HG03558 (cell line): ENCODE data around the gene AIFM1.

Experiments used
- ATAC-seq: cut with Tn5 transposase; IDR thresholded peaks from one replicate; pipeline ENCODE4 v1.9.1; 2021; ENCODE audit warnings: moderate number of reproducible peaks; ENCODE audit not compliant: unreplicated experiment; ENCODE audit errors: extremely low read depth

Gene AIFM1

DNA sequence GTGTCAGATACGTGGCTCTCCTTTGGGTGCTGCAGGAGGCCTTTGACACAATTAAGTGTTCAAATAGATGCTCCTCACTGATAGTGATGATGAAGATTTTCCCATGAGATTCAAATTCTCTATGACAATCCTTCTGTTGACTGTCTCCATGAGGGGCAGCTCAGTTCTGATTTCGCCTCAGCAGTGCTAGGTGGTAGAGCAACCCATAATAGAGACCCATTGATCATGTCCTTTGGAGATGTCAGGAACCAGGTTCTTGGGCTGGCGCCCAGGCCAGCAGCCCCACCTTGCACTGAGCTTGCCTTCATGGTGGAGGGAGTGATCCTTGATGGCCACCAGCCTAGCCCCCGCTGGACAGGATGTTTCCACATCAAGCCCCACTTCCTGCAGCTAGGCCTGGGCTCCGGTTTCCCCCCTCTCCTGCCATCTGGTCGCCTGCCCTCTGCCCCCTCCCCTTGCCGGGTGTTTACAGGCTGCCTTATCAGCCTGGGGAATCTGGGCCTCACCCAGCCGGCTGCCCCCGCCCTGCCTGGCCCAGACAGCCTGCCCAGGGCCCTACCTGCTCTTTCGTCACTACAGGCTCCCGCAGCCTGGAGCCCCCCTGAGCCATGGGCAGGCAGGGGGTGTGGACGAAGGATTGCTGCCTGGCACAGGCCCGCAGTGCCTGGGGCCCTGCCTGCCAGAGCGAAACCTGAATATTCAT is 68.0 kb downstream of the AIFM1 start:
- no peak for ATAC-seq

DNA sequence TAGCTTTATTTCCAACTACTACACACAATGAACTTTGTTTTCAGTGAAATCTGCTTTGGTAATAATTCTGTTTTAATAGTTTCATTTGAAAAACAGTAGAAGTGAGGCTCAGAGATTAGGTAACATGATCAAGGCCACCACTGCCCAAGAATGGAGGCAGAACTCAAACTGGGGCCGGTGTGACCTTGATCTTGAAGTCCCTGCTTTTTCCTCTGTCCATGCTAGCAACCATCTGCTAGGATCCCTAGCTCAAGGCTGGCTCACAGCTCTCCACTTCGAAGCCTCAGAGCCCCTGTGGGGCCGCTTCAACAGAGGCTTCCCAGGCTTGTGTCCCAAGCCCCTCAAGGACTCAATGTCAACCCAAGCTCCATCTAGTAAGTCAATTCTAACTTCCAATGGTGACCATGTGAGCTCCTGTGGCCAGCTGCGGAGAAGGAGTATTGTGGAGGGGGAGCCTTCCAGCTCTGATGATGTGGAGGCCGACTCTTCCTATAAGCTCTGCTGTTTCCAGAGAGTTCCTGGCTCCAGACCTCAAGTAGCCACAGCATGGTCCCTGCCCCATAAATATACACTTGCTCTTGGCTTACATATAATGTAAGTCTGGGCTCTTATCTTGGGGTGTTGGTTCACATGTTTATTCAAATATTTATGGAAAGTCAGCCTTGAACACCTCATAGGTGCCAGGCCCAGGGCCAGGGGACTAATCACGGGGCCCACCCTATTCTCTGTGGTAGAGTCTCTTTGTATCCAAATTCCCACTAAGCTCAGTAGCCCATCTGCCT is 70.2 kb downstream of the AIFM1 start:
- no peak for ATAC-seq

DNA sequence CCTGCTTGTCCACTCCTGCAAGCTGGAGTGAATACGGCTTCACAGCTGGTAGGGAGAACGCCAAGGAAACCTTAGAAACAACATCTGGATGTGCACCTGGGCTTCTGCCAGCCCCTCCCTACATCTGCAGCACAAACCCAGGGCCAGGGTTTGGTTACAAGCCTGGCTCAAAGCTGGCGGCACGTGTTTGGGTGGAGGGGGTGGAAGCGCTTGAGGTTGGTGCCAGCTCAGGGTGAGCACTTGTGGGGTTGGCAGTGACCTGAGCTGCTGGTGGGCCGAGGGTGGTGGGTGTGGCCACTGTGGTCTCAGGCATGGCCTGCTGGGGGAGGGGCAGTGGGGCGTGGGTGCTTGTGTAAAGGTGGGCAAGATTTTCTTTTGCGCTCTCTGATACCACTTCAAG is 70.9 kb downstream of the AIFM1 start:
- ATAC-seq, result no peak

DNA sequence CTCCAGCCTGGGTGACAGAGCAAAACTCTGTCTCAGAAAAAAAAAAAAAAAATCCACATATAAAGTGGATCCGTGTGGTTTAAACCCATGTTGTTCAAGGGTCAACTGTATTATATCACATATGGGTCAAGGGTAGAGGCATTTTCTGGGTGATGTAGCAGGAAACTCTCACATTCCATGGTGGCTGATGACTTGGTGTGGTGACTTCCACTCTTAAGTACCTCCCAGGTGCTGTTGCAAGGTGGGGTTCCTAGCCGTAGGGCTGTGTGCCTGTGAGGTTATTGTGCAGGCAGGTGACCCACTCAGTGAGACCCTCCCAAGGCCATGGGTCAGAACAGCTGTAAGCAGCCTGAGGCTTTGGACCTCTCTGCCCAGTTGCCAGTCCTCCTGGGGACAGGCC is 72.4 kb downstream of the AIFM1 start:
- ATAC-seq, result no peak

DNA sequence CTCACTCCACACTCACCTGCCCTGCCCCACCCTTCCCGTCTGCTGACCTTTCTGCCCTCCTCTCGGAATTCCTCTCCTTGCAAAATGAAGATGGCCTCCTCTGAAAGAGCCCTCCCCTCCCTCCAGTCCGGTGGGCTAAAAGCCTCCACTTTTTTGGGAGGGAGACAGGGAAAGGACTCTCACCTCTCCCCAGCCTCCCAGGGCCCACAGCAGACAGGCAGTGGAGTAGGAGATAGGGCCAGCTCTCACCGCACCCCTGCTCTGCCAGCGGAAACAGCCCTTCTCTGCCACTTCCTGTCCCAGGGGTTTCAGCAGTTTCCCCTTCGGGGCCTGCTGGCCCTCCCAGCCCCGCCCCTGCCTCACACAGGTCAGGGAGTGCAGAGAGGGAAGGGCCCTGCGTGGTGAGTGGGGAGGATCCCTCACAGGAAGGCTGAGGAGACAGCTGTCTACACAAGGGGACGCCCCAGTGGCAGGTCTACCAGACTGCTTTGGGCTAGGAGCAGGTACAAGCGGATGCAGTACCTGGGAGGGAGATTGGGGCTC is 73.6 kb downstream of the AIFM1 start:
- peak; percentile 98 for ATAC-seq

DNA sequence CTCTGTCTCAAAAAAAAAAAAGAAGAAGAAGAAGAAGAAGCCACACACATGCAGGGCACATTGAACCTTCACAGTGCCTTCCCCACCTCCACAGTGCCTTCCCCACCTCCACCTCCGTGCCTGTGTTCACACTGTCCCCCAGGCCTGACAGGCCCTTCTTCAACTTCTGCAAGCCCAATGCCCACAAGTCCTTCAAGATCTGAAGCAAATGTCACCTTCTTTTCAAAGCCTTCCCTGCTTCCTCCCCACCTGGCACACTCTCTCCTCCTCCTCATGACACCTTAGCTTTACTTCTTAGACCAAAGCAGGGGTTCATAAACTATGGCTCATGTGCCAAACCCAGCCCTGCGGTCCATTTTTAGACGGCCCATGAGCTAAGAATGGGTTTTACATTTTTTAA is 75.3 kb downstream of the AIFM1 start:
- ATAC-seq, result no peak

DNA sequence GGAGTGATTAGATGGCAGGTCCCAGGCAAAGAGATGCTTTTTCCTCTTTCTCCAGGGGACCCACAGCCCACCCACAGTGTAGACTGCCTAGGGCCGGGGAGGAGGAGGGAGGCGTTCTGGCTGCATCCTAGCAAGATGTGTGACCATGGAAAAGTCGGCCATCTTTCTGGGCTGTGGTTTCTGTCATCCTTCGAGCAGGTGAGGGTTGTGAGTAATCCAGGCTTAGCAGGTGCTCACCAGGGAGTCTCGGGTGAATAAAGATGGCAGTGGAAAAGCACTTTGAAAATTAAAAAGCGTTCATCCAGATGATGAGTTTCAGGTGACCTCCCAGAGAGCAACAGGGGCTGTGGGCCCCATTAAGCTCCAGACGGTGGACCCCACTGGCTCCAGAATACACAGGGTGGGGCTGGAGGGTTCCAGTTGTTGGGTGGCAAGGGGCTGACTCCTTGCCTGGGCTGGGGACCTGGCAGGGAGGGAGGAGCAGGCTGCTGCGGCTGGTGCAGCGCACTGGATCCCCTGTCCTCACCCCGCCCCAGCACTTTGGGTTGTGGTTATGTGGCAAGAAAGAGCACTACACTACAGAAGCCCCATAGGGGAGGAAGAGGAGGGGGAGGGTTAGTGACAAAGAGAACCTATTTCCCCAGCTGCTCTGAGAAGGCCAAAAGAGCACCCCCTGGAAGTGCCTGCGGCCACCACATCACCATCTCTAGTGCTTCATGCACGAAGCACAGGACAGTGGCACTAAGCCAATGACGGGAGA is 79.0 kb downstream of the AIFM1 start:
- peak; percentile 31 for ATAC-seq

DNA sequence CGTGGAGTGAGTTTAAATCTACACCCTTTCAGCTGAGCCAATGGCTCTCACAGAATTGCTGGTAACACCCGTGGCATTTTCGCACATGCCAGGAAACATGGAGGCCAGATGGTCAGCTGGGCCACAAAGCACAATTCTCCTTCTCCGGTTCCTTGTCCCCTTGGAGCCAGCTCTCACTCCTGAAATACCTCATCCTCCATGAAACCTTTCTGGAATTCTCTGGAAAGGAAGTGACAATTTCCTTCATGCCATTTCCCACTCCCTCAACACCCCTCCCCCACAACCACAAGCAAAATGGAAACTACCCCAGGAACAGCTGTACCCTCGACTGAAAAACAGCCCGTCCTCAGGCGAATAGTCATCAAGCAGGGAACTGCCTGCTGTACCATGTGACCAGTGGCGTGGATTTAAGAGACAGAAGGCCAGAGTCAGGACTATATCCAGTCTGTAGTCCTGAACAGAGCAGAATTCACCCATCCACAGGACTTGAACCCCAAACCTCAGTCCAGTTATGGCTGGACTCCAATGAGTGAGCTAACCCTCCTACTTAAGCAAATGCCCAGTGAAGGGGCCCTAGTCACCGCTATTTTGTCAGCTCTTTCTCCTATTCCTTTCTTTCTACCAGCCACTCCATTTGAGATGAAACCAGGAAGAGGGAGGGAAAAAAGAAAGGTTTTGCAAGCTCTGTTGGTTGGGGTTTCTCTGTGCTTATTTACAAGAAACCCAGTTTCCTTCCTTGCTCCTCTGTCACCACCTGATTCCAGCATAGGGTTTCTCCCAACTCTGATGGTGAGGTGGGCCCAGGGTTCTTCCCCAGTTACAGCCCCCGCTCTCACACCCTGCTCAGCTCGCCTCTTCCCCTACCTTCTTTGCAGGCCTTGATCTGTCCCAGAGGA is 79.8 kb downstream of the AIFM1 start:
- ATAC-seq, result no peak

DNA sequence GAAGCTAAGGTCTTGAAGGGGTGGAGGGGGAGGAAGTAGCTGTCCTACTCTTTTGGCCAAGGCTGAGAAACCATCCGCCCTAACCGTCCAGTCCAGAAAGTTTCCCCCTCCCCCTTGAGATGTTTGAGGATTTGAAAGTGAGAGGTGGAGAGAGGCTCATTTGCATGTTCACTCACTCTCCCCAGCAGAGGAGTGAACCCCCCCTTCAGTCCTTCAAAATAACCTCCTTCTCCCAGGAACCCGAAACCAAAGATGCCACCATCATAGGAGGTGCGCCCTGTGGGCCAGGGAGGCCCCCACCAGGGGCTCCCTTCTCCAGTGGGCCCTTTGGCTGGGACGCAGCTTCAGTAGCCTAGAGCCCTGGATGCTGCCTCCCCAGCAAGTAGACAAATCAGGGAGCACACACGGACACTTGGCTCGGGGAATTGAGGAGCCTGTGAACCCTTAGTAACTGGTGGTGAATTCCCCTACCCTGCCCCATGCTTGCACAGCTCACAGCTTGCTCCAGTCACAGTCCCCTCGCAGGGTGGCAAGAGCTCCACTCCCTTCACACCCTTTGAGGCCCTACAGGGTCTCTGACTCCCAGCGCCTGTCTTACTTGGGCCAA is 80.9 kb downstream of the AIFM1 start:
- no peak for ATAC-seq

DNA sequence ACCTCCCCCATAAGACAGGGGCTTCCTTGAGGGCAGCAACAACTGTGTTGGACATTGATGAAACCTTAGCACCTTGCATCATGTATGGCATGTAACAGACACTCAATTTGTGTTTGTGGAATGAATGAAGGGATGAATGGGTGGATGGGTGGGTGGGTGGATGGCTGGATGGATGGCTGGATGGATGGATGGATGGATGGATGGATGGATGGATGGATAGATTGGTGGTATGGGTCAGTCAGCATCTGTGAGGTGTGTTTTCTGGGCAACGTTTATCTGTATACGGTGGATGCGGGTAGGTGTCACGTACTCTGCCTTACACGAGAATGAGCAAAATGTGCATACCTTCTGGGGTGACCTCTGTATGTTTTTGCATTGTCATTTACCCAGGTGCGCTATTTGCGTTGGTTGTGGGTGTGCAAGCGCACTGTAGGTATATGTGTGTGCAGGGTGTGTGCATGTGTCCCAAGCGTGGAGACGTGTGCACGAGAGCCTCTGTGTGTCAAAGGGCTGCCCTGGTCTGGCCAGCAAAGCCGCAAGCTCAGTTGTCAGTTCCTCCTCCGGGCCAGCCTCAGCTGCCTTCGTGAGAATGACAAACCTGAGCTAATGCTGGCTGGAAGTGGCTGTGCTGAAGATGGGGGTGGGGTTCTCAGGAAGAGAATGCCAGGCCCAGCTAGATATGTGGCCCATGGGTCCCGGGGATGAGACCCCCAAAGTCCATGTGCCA is 81.8 kb downstream of the AIFM1 start:
- ATAC-seq, result no peak

DNA sequence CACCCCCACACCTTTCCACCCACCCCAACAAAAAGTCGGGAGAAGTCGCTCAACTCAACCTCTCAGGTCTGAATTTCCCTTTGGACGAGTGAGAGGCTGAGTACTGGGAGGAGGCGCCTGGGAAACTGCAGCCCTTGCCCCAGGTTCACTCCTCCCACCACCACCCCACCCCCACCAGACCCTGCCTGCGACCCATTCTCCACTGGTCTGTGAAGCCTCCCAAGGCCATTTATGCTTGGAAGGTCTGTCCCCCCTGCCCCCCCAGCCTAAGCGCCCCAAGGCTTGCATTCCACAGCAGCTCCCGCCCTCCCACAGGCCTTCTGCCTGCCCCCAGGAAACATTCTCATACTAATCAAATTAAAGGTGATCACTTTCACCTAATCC is 82.5 kb downstream of the AIFM1 start:
- no peak for ATAC-seq

DNA sequence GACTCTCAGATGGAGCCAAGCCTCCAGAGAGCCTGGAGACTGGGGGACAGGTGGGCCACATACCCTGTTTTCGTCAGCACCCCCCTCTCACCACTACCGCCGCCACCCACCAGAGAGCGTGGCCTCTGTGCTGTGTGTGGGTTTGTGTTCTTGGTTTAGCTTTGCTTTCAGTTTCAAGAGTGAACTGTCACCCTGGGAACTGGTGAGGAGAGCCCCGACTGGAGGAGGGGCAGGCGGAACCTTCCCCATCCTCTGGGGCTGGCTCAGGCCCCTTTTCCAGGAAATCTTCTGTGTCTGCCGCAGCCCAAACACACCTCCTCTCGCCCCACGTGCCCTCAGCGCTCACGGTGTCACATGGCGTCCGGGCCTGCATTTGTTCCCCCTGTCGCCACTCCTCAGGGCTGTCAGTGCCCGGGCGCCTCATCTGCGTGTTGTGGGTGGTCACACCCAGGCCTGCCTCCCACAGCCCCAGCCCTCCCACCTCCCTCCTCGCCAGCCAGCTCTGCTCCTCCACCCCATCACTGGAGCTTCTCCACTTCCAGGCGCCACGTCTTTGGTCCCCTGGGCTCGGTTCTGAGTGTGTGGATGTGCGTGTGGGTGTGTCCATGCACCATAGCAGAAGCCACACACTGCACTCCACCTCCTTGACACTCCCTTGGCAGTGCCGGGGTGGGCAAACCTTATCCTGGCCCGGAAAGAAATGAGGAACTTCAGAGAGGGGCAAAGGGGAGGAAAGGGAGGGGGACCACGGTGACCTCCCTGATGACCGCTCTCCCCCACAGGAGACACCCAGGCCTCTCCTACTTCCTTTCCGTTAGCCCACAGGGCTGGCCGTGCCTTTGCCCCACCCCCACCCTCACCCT is 83.2 kb downstream of the AIFM1 start:
- peak; percentile 42 for ATAC-seq

DNA sequence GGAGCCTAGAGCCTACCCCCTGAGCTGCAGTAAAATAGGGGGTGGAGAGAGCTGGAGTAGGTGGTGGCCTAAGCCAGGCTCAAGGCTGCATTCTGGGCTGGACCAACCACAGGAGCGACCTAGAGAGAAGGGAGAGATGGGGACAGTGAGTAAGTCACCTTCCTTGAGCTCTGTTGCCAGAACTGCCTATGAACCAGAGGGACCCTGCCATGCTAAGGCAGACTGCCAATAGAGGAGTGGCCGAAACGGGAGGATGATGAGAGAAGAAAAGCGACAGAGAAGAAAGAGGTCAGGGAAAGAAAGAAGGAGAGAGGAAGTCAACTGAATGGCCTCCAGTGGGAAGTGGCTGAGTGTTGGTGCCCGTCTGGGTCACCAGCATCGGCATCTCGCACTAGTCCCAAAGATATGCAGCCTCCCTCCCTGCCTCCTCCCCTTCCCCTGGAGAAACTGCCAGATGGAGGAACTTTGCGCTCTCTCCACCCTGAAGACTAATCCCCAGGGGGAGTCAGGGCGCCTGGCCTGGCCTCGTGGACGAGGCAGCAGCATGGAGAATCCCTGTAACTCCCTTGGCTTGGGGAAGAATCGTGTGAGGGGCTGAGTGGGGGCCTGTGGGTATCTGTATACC is 84.1 kb downstream of the AIFM1 start:
- ATAC-seq, result no peak

DNA sequence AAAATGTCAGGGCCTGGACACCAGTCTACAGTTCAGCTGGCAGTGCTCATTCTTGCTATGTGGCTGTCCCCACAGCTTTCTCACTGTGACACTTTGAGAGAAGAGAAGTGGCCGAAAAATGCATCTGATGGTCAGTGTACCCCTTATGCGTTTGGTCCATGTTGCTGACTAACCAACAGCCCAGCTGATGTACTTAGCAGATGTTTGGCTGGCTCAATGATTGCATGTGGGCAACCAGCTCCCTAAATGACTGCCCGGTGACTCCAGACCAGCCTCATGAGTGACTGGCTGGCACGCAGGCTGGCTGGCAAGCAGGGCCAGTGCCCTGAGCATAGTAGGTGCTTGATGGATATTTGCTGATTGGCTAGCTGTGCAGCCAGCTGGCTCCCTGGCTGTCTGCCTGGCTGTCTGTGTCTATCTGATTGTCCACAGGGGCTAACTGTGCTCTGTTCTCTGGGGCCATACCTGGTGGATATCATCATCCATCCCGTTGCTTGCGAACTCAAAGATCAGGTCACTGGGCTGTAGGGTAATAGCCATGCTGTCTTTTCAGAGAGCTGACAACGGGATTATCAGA is 84.8 kb downstream of the AIFM1 start:
- no peak for ATAC-seq

DNA sequence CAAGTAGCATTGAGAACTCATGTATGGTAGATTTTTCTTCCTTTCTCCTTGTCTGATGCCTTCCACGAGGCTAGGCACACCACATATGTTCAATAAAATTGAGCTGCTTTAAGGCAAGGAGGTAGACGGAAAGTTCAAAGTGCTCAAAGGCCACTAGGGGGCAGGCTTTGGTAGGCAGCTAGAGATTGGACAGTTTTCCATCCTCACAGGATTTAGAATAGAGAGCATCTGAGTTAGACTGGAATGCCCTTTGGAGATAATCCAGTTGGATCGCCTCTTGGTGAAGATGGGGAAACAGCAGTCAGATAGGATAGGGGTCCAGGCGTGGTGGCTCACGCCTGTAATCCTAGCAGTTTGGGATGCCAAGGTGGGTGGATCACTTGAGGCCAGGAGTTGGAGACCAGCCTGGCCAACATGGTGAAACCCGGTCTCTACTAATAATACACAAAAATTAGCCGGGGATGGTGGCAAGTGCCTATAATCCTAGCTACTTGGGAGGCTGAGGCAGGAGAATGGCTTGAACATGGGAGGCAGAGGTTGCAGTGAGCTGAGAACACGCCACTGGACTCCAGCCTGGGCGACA is 85.7 kb downstream of the AIFM1 start:
- ATAC-seq, result no peak
